UCSD-AML1 (cell line): ENCODE results near the gene XPO4.

Experiments used
- DNase-seq: peaks from one replicate; lab custom pipeline; 2025; ENCODE audit not compliant: unreplicated experiment; lab: John Stamatoyannopoulos, UW

The XPO4 gene

DNA sequence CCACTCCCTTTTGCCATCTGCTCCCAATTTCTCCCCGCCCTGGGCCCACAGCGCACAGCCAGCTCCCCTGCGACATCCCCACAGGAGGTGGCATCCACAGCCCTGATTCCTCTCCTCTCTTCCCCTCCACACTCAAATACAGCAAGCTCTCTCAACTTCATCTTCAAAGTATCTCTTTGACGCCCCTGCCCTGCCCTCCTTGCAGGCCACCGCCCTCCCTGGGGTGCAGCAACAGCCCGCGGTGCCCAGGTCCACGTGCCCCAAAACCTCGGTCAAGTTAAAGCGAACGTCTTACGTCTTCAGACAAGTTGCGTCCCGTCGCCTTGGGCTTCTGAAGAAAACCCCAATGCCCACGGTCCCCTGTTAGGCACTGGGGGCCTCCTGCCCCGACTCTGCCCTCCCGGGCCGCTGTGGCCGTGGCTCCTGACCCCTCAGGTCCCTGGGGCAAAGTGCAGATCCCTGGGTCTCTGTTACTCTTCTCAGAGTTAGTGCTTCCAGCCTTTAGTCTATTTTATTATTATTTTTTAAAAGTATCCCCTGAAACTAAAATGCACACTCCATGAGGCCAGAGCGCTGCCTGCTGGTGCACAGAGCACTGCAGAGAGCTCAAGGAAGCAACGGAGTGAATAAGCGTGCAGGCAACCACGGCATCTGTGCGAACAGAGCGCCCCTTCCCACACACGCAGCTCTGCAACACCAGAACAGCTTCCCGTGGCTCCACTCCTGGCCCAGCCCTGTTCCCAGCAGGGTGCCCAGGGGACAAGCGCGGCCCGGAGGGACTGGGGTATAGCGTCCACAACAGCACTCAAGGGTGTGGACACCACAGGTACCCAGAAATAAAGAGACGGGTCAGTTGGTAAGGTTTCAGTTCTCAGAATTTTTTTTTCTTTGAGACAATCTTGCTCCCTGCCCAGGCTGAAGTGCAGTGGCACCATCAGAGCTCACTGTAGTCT is 172.6 kb downstream of the XPO4 start:
- DNase-seq: no peak

DNA sequence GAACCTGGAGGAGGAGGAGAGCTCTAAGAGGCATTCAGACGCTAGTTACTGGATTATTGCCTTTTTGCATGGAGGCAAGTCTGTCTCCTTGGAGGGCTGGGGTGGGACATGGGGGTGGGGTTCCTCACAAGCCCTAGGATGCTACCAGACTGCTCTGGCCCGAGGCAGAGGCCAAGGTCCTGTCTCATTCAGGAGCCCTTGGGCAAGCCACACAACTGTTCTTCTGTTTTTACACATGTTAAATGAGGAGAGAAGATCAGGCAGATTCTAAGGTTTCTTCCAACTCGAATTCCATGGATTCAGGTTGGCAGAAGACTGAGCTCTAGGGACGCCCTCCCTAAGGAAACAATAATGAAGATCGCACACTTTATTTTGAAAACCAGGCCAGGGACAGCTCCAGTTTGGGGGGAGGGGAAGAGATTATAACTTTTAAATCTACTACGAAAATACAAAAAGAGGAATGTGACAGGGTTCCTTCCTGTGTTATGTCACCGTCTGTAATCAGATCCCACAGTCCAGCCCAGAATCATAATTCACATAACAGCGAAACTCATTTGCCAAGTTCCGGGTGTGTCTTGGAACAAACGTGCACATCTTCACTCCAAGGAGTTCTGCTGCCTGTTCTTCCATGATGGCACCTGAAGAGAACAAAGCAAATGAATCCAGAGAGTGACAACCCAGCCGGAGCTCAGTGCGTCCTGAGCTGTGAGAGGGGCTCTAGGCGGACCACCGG is 173.8 kb downstream of the XPO4 start:
- DNase-seq: no peak

DNA sequence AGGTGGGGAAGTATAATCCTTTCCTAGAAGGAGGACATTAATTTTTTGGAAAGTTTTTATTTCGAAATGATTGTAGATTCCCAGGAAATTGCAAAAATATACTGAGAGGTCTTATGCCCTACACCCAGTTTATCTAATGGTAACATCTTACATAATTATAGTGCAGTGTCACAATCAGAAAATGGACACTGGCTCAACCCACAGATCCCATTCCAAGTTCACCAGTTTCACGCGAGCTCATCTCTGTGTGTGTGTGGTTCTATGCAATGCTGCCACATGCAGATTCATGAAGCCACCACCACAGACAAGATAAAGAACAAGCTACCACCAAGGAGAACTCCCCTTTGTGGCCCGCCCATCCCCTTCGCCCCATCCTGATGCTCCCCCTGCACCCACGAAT is 174.7 kb downstream of the XPO4 start:
- DNase-seq: no peak
